Sciatic nerve (tissue), 2 donors: ENCODE data around the gene TLNRD1. TPM values are rescaled to one million over a fixed set of nuclear protein-coding genes. Genes with fewer than 3 reads are reported as not detected.

ENCODE experiments used
- ATAC-seq: fragments of 200-7000 bp; cut with Tn5 transposase; one replicate; pipeline ENCODE4 v1.9.1; 2020; ENCODE audit warnings: mild to moderate bottlenecking, moderate library complexity
- DNase-seq: peaks from one replicate; pipeline ENCODE4 v3.0.0-alpha.2; 2020; ENCODE audit warnings: low spot score
- intact Hi-C: fragments of 100-400 bp; cut with DNase I; formaldehyde crosslinking; loops from one replicate; pipeline ENCODE4 v1.14.2; 2022
- total RNA-seq: library from RNA; stranded (reverse); fragmentation: NEBNext Ultra II Directional; extraction: Animal tissue kit (Norgen Biotek cat#: 25700); gene quantifications from one replicate; pipeline ENCODE4 v1.2.1, GENCODE V29; 2021
- donor health status: DM: no; HTN: no; CAD: no.
- donor health status: DM: no; HTN: no; CAD: no.

Gene TLNRD1
- total RNA-seq, 1 donor from 2014 or later, result 14.0 TPM

- peak; percentile 80 for ATAC-seq
- DNase-seq, result no peak
- intact Hi-C loops, result no loop called here
Observed at GRCh38 chr15:81016489-81017068, 15.9 kb downstream of the TLNRD1 start.

- ATAC-seq (no peak), DNase-seq (no peak)
- intact Hi-C loops, result no loop called here
Observed at GRCh38 chr15:81018197-81018596, 17.5 kb downstream of the TLNRD1 start.

GRCh38 chr15:81021321-81021720, 20.6 kb downstream of the TLNRD1 start:
- intact Hi-C loops, result no loop called here
- DNase-seq (no peak), ATAC-seq (no peak)

- DNase-seq, result peak; percentile 86
- peak; percentile 99 for ATAC-seq
- intact Hi-C loops, result no loop called here
Observed at GRCh38 chr15:81023483-81024264, 23.0 kb downstream of the TLNRD1 start.

- ATAC-seq, result no peak
- no peak for DNase-seq
Observed at GRCh38 chr15:81024265-81024872, 23.6 kb downstream of the TLNRD1 start.

GRCh38 chr15:81024936-81025335, 24.2 kb downstream of the TLNRD1 start:
- ATAC-seq (no peak), DNase-seq (no peak)
- intact Hi-C loops, result no loop called here

More at GRCh38 chr15:81024265-81024872, 23.6 kb downstream of the TLNRD1 start:
- intact Hi-C loops, result no loop called here

- ATAC-seq (no peak), DNase-seq (no peak)
- intact Hi-C loops, result no loop called here
Observed at GRCh38 chr15:81025721-81026370, 25.1 kb downstream of the TLNRD1 start.

- no peak for ATAC-seq
- DNase-seq, result no peak
- intact Hi-C loops, result no loop called here
Observed at GRCh38 chr15:81026836-81027599, 26.3 kb downstream of the TLNRD1 start.

GRCh38 chr15:81029414-81030300, 28.9 kb downstream of the TLNRD1 start:
- DNase-seq, result no peak
- intact Hi-C loops, result no loop called here
- no peak for ATAC-seq

- intact Hi-C loops, result no loop called here
- DNase-seq (no peak), ATAC-seq (no peak)
Observed at GRCh38 chr15:81030301-81030750, 29.6 kb downstream of the TLNRD1 start.

- intact Hi-C loops, result no loop called here
- ATAC-seq, result no peak
- DNase-seq, result no peak
Observed at GRCh38 chr15:81031203-81031602, 30.5 kb downstream of the TLNRD1 start.

- intact Hi-C loops, result no loop called here
- ATAC-seq (no peak), DNase-seq (no peak)
Observed at GRCh38 chr15:81032355-81032754, 31.6 kb downstream of the TLNRD1 start.

- DNase-seq, result no peak
- no peak for ATAC-seq
- intact Hi-C loops, result no loop called here
Observed at GRCh38 chr15:81032818-81033217, 32.1 kb downstream of the TLNRD1 start.

GRCh38 chr15:81033508-81033907, 32.8 kb downstream of the TLNRD1 start:
- no peak for DNase-seq

GRCh38 chr15:81037952-81038743, 37.4 kb downstream of the TLNRD1 start:
- DNase-seq, result no peak
- no peak for ATAC-seq
- intact Hi-C loops, result no loop called here

More at GRCh38 chr15:81033508-81033907, 32.8 kb downstream of the TLNRD1 start:
- intact Hi-C loops, result no loop called here
- ATAC-seq, result no peak

- intact Hi-C loops, result no loop called here
- DNase-seq, result no peak
- no peak for ATAC-seq
Observed at GRCh38 chr15:81038975-81039607, 38.4 kb downstream of the TLNRD1 start.

GRCh38 chr15:81040757-81041156, 40.0 kb downstream of the TLNRD1 start:
- no peak for DNase-seq
- no peak for ATAC-seq
- intact Hi-C loops, result no loop called here
